SK-N-SH (cell line): ENCODE results near the gene ZNF207. TPM values are rescaled to one million over a fixed set of nuclear protein-coding genes. Genes with fewer than 3 reads are reported as not detected.

ENCODE experiments used
- CTCF ChIA-PET: fragments of 300-600, 350-600 bp; formaldehyde crosslinking; extraction: SDS; loops from one replicate; lab custom pipeline; 2021; lab: Yijun Ruan, JAX
- POLR2A ChIA-PET: fragments of 350-600 bp; sonication (Branson Sonifier 250); formaldehyde crosslinking; extraction: SDS; loops from one replicate; lab custom pipeline; 2020; ENCODE audit warnings: antibody characterized with exemption, inconsistent platforms; lab: Yijun Ruan, JAX
- DNase-seq: peaks from one replicate; pipeline ENCODE4 v3.0.0; 2012
- H2AFZ ChIP-seq: fragments of 200-600 bp; sonication (generic); 2 replicates; pipeline ENCODE4 v1.8.1; 2016; ENCODE audit warnings: antibody characterized with exemption, mild to moderate bottlenecking, low read depth
- H3F3A ChIP-seq: fragments of 200-600 bp; sonication (generic); replicated peaks from 2 replicates; pipeline ENCODE3; 2016; ENCODE audit warnings: antibody characterized with exemption, mild to moderate bottlenecking; ENCODE audit not compliant: insufficient read depth
- H3K27ac ChIP-seq, 2 experiments: fragments of 200-500 bp in 1 of 2; fragments of 200-600 bp in 1 of 2; sonication (Bioruptor generic) in 1 of 2; sonication (generic), shearing (Covaris generic) in 1 of 2; 2 replicates each; pipeline versions ENCODE4 v1.5.1 to v1.6.1; 2014 to 2016; ENCODE audit warnings: low read depth in 2 of 2, inconsistent platforms in 1 of 2, low read length in 1 of 2, mild to moderate bottlenecking in 1 of 2, mixed read lengths in 1 of 2
- H3K27me3 ChIP-seq: fragments of 200-600 bp; sonication (generic), shearing (Covaris generic); 2 replicates; pipeline ENCODE4 v1.6.1; 2016; ENCODE audit warnings: mixed run types; ENCODE audit not compliant: insufficient read depth
- H3K36me3 ChIP-seq, 2 experiments: fragments of 200-500 bp in 1 of 2; fragments of 200-600 bp in 1 of 2; sonication (Bioruptor generic) in 1 of 2; sonication (generic) in 1 of 2; replicated peaks in 1 of 2; 2 replicates each; pipeline versions ENCODE3 to v1.5.1; 2014 to 2016; ENCODE audit warnings: low read length in 1 of 2, mild to moderate bottlenecking in 1 of 2; ENCODE audit not compliant: insufficient read depth in 2 of 2, control insufficient read depth in 1 of 2
- H3K4me1 ChIP-seq, 2 experiments: fragments of 200-500 bp in 1 of 2; fragments of 200-600 bp in 1 of 2; sonication (Bioruptor generic) in 1 of 2; sonication (generic), shearing (Covaris generic) in 1 of 2; 2 replicates each; pipeline versions ENCODE4 v1.5.1 to v1.6.1; 2014 to 2016; ENCODE audit warnings: low read depth in 1 of 2, low read length in 1 of 2, mixed run types in 1 of 2; ENCODE audit not compliant: insufficient read depth in 2 of 2, control insufficient read depth in 1 of 2
- H3K4me2 ChIP-seq: fragments of 200-600 bp; sonication (generic), shearing (Covaris generic); 2 replicates; pipeline ENCODE4 v1.6.1; 2017; ENCODE audit warnings: mixed run types
- H3K4me3 ChIP-seq, 2 experiments: fragments of 200-500 bp in 1 of 2; fragments of 200-600 bp in 1 of 2; sonication (Bioruptor generic) in 1 of 2; sonication (generic), shearing (Covaris generic) in 1 of 2; 2 replicates each; pipeline versions ENCODE4 v1.5.1 to v1.8.1; 2014 to 2016; ENCODE audit warnings: low read depth in 2 of 2, inconsistent platforms in 1 of 2, low read length in 1 of 2, mild to moderate bottlenecking in 1 of 2, mixed read lengths in 1 of 2, moderate library complexity in 1 of 2
- H3K79me2 ChIP-seq: fragments of 200-600 bp; sonication (generic); 2 replicates; pipeline ENCODE4 v1.8.1; 2017; ENCODE audit warnings: mild to moderate bottlenecking; ENCODE audit not compliant: insufficient read depth
- H3K9ac ChIP-seq: fragments of 200-600 bp; sonication (generic); 2 replicates; pipeline ENCODE4 v1.6.1; 2017; ENCODE audit warnings: mixed run types
- H3K9me2 ChIP-seq: fragments of 200-600 bp; sonication (generic); 2 replicates; pipeline ENCODE4 v1.6.1; 2017; ENCODE audit warnings: mixed run types
- H3K9me3 ChIP-seq: fragments of 200-600 bp; sonication (generic); 2 replicates; pipeline ENCODE4 v1.6.1; 2017; ENCODE audit warnings: mixed run types, mild to moderate bottlenecking, moderate library complexity
- H4K20me1 ChIP-seq: fragments of 200-600 bp; sonication (generic); 2 replicates; pipeline ENCODE4 v1.6.1; 2017; ENCODE audit warnings: mild to moderate bottlenecking, mixed run types; ENCODE audit not compliant: insufficient read depth
- MXI1 ChIP-seq: IDR thresholded peaks from 2 replicates; pipeline ENCODE4 v1.6.1; 2012; ENCODE audit warnings: mild to moderate bottlenecking, low read depth, low read length, improper control_type of control experiment
- SMC3 ChIP-seq: IDR thresholded peaks from 2 replicates; pipeline ENCODE4 v1.6.1; 2012; ENCODE audit warnings: low read depth, low read length, improper control_type of control experiment
- TAF1 ChIP-seq: IDR thresholded peaks from 2 replicates; pipeline ENCODE4 v1.6.1; 2012; ENCODE audit warnings: low read depth, mild to moderate bottlenecking, low read length, moderate library complexity, borderline replicate concordance
- TEAD4 ChIP-seq: IDR thresholded peaks from 2 replicates; pipeline ENCODE4 v1.4.0; 2012; ENCODE audit warnings: mild to moderate bottlenecking, borderline replicate concordance; ENCODE audit not compliant: insufficient read depth
- WGBS: methylation state at CpG from one replicate; pipeline ENCODE4 v1.1.6; 2017; ENCODE audit warnings: low lambda C conversion rate; 5-methylcytosine and 5-hydroxymethylcytosine counted together
- polyA plus RNA-seq, 3 experiments: library from polyadenylated mRNA; depleted of rRNA; stranded (reverse); fragments of >200 nt; gene quantifications; 2 replicates each; pipeline ENCODE4 v1.2.3, GENCODE V29; 2012
- TF ChIP-seq, protein P1 (sequence below): IDR thresholded peaks from 2 replicates; pipeline ENCODE4 v1.4.0; 2012; ENCODE audit warnings: low read depth, borderline replicate concordance
- TF ChIP-seq, protein P2 (sequence below): fragments of 150-350 bp; IDR thresholded peaks from 2 replicates; pipeline ENCODE4 v1.6.1; 2016; ENCODE audit warnings: mild to moderate bottlenecking, low read depth, low read length
- TF ChIP-seq, protein P3 (sequence below): IDR thresholded peaks from 2 replicates; pipeline ENCODE4; 2012

ZNF207 gene
- polyA plus RNA-seq, 1 of the 3 experiments (the other 2 are of a cell fraction): 122 TPM

DNA sequence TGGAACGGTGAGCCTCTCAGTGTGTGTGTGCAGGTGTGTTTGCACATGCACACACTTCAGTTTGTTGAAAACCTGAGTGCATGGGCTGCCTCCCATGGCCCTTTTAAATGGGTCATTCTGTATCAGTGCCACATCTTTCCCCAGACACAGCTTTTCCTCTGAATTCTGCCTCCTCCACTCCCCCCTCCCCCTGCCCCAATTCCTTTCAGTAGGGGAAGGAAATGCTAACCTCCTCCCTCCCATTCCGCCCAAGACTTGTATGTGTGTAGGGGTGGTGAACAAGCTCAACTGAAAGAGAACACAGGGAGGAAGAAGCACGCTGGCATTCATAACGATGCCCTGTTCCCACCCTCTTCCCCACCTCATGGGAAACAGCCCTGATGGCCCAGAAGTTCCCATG lies 42.3 kb upstream of the ZNF207 start:
- Histone ChIP-seq H3K27me3 (no peaks in the 10 kb centered on the region), H3K9me2 (no peaks in the 10 kb centered on the region), H3K27ac (no peak overlapping the region), H3K4me1 (peaks cover 0 to 18% of the 10 kb centered on the region in 2 experiments; a peak in 1 of 4 replicates), H2AFZ (no peak overlapping the region), H3F3A (no peaks in the 10 kb centered on the region), H4K20me1 (no peaks in the 10 kb centered on the region), H3K4me2 (no peak overlapping the region), H3K9ac (no peak overlapping the region), H3K9me3 (no peaks in the 10 kb centered on the region), H3K36me3 (no peaks in the 10 kb centered on the region), H3K79me2 (no peaks in the 10 kb centered on the region), H3K4me3 (no peak overlapping the region)
- TF ChIP-seq TEAD4: no peak
- TF ChIP-seq, protein P1, sequence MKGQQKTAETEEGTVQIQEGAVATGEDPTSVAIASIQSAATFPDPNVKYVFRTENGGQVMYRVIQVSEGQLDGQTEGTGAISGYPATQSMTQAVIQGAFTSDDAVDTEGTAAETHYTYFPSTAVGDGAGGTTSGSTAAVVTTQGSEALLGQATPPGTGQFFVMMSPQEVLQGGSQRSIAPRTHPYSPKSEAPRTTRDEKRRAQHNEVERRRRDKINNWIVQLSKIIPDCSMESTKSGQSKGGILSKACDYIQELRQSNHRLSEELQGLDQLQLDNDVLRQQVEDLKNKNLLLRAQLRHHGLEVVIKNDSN: no peak
- TF ChIP-seq, protein P2, sequence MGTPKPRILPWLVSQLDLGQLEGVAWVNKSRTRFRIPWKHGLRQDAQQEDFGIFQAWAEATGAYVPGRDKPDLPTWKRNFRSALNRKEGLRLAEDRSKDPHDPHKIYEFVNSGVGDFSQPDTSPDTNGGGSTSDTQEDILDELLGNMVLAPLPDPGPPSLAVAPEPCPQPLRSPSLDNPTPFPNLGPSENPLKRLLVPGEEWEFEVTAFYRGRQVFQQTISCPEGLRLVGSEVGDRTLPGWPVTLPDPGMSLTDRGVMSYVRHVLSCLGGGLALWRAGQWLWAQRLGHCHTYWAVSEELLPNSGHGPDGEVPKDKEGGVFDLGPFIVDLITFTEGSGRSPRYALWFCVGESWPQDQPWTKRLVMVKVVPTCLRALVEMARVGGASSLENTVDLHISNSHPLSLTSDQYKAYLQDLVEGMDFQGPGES: no peak
- TF ChIP-seq TAF1: no peak
- TF ChIP-seq SMC3: no peak
- DNase-seq: no peak
- 87% methylated on average over 4 of the region's 4 CpGs for WGBS
- ChIA-PET CTCF (interaction anchor here (1.1 to 2.4 kb wide), 3 partner anchors 12 to 55 kb away, joined by 4 to 7 read pairs (median 6); no protein-coding TSS in a partner anchor), POLR2A (no interaction called here)

DNA sequence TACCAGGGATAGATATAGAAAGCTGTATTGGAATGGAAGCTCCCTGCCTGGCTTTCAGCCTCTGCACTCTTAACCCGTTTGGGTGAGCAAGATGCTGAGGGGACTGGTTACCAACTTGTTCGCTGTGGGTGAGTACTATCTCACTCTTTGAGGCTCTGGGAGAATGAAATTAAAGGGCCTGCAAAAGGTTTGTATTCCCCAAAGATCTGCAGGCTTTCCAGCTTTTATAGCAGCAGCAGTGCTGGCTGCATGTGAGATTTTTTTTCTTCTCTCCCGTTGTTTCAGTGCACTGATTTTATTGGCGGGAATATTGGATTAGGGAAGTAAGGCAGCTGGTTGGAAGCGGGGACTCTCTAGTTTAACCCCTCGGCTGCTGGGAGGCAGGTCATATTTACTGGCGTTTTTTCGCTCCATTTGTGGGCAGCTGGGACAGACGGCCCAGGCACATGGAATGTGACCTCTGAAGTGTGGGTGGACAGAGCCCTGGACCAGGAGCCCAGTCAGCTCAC lies 38.9 kb upstream of the ZNF207 start:
- Histone ChIP-seq H3K9me3 (no peaks in the 10 kb centered on the region), H3K4me3 (no peak overlapping the region), H3K4me2 (no peak overlapping the region), H3K27ac (peak overlapping the region in 1 of 2 experiments; percentile 60; a peak in 1 of 4 replicates), H3K9ac (no peak overlapping the region), H4K20me1 (no peaks in the 10 kb centered on the region)
- DNase-seq: peak; percentile 72
- CTCF ChIA-PET: interaction anchor here (0.6 to 3.5 kb wide), 5 partner anchors 9 to 58 kb away, joined by 3 to 19 read pairs (median 6); partner anchors contain the start of gene RHBDL3
- TF ChIP-seq, protein P3, sequence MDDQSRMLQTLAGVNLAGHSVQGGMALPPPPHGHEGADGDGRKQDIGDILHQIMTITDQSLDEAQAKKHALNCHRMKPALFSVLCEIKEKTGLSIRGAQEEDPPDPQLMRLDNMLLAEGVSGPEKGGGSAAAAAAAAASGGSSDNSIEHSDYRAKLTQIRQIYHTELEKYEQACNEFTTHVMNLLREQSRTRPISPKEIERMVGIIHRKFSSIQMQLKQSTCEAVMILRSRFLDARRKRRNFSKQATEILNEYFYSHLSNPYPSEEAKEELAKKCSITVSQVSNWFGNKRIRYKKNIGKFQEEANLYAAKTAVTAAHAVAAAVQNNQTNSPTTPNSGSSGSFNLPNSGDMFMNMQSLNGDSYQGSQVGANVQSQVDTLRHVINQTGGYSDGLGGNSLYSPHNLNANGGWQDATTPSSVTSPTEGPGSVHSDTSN: no peak
- TF ChIP-seq MXI1: peak; percentile 44; the same call in 1 of the 2 replicates
- TF ChIP-seq, all 33 proteins: peak for 1
- Histone ChIP-seq H3K36me3 (no peaks in the 10 kb centered on the region), H2AFZ (no peak overlapping the region), H3K27me3 (no peaks in the 10 kb centered on the region), H3K9me2 (no peaks in the 10 kb centered on the region), H3K4me1 (peaks cover 0 to 4% of the 10 kb centered on the region in 2 experiments; a peak in 1 of 4 replicates), H3K79me2 (no peaks in the 10 kb centered on the region), H3F3A (no peaks in the 10 kb centered on the region)
- WGBS: 25% methylated on average over 9 of the region's 9 CpGs
- POLR2A ChIA-PET: interaction anchor here (0.7 kb wide), 1 partner anchor 115 kb away, joined by 3 read pairs; no protein-coding TSS in a partner anchor
